Activated CD8-positive, alpha-beta memory T cell treated with anti-CD3 and anti-CD28 coated beads, Interleukin-2, amount 50 U/mL, for 24 hours (primary cell): ENCODE data around the gene PEX14.

Experiments
- DNase-seq: peaks from one replicate; pipeline ENCODE4 v3.0.0-alpha.2; 2020; ENCODE audit errors: extremely low read depth

PEX14 gene

GRCh38 chr1:10617931-10618885, 143.5 kb downstream of the PEX14 start:
- DNase-seq: no peak

GRCh38 chr1:10620776-10621175, 146.0 kb downstream of the PEX14 start:
- no peak for DNase-seq

GRCh38 chr1:10621906-10622305, 147.2 kb downstream of the PEX14 start:
- DNase-seq: no peak

- DNase-seq: no peak
Measured at GRCh38 chr1:10622910-10623685, 148.3 kb downstream of the PEX14 start.

- no peak for DNase-seq
Measured at GRCh38 chr1:10623686-10624145, 149.0 kb downstream of the PEX14 start.

GRCh38 chr1:10624256-10625050, 149.7 kb downstream of the PEX14 start:
- no peak for DNase-seq

- DNase-seq: no peak
Measured at GRCh38 chr1:10625076-10625475, 150.3 kb downstream of the PEX14 start.

GRCh38 chr1:10625554-10625953, 150.8 kb downstream of the PEX14 start:
- DNase-seq: no peak

GRCh38 chr1:10626131-10626731, 151.5 kb downstream of the PEX14 start:
- no peak for DNase-seq

GRCh38 chr1:10626791-10627410, 152.2 kb downstream of the PEX14 start:
- no peak for DNase-seq

- DNase-seq: no peak
Measured at GRCh38 chr1:10628685-10629084, 153.9 kb downstream of the PEX14 start.

GRCh38 chr1:10629091-10629815, 154.5 kb downstream of the PEX14 start:
- no peak for DNase-seq

- DNase-seq: no peak
Measured at GRCh38 chr1:10629816-10630571, 155.2 kb downstream of the PEX14 start.

- DNase-seq: no peak
Measured at GRCh38 chr1:10630661-10631120, 155.9 kb downstream of the PEX14 start.

GRCh38 chr1:10631121-10631810, 156.5 kb downstream of the PEX14 start:
- no peak for DNase-seq

- DNase-seq: no peak
Measured at GRCh38 chr1:10631811-10632593, 157.3 kb downstream of the PEX14 start.

GRCh38 chr1:10632691-10633090, 157.9 kb downstream of the PEX14 start:
- no peak for DNase-seq

- DNase-seq: no peak
Measured at GRCh38 chr1:10633416-10633815, 158.7 kb downstream of the PEX14 start.
